ENCODE results near the gene SNRNP40.

DNA sequence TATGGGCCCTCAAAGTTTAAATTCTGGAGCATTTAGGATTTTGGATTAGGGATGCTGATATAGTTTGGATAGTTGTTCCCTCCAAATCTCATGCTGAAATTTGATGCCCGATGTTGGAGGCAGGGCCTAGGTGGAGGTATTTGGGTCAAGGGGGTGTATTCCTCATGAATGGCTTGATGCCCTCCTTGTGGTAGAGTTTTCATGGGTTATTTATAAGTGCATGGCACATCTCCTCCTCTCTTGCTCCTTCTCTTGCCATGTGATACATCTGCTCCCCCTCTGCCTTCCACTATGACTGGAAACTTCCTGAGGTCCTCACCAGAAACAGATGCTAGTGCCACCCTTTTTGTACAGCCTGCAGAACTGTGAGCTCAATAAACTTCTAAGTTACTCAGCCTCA is 39.4 kb downstream of the SNRNP40 start:
- TF ChIP-seq RXRA (CRISPR knock-in tag; IDR thresholded peaks at IDR 0.05) (no peak), EZH2 (conservative IDR thresholded peaks at IDR 0.05; ENCODE audit: low read depth, low read length) (no peak), ZNF136 (CRISPR knock-in tag; IDR thresholded peaks at IDR 0.05; ENCODE audit: low read depth) (no peak), GABPA (IDR thresholded peaks at IDR 0.05; ENCODE audit: low read depth, low read length) (no peak), GABPA (CRISPR knock-in tag; IDR thresholded peaks at IDR 0.05; ENCODE audit: low read depth) (no peak)
- TF ChIP-seq, protein P1, sequence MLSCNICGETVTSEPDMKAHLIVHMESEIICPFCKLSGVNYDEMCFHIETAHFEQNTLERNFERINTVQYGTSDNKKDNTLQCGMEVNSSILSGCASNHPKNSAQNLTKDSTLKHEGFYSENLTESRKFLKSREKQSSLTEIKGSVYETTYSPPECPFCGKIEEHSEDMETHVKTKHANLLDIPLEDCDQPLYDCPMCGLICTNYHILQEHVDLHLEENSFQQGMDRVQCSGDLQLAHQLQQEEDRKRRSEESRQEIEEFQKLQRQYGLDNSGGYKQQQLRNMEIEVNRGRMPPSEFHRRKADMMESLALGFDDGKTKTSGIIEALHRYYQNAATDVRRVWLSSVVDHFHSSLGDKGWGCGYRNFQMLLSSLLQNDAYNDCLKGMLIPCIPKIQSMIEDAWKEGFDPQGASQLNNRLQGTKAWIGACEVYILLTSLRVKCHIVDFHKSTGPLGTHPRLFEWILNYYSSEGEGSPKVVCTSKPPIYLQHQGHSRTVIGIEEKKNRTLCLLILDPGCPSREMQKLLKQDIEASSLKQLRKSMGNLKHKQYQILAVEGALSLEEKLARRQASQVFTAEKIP (CRISPR knock-in tag; IDR thresholded peaks at IDR 0.05; ENCODE audit: borderline replicate concordance): no peak

All from HepG2 (cell line).